8988T (cell line): Measurements from ENCODE around the gene CLPX.
"Not testable (repeated sequence)": the region's sequence is repeated elsewhere in the genome, so short reads cannot be mapped to it uniquely, and the experiment has no call there.

Experiments used
- DNase-seq: peaks from one replicate; pipeline ENCODE4 v3.0.0; 2011

The CLPX gene

DNA sequence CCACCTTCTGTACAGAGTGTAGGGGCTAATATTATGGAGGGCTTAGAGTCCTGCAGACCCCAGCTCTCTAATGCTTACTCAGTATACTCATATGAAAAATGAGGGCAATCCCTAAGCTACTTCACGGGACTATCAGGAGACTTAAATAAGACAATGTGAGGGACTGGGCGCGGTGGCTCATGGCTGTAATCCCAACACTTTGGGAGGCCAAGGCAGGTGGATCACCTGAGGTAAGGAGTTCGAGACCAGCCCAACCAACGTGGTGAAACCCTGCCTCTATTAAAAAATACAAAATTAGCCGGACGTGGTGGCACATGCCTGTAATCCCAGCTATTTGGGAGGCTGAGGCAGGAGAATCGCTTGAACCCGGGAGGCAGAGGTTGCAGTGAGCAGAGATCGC lies 85.3 kb downstream of the CLPX start:
- DNase-seq = not testable (repeated sequence)

- no peak for DNase-seq
Observed at GRCh38 chr15:65099336-65099735, 85.8 kb downstream of the CLPX start.
